PC-9 (cell line): ENCODE measurements around the gene LGI4. TPM values are rescaled to one million over a fixed set of nuclear protein-coding genes. Genes with fewer than 3 reads are reported as not detected.

Source experiments
- BruUV-seq: library from RNA; stranded (reverse); fragments of 400-500 nt; replicated peaks from 2 replicates; lab custom pipeline; 2021; lab: Mats Ljungman, UMichigan
- CTCF ChIA-PET: fragments of 300-600 bp; sonication (Branson Sonifier 250); formaldehyde crosslinking; loops from one replicate; lab custom pipeline; 2022; ENCODE audit warnings: antibody characterized with exemption; lab: Charles Lee
- POLR2A ChIA-PET: fragments of 300-600 bp; sonication (Branson Sonifier 250); formaldehyde crosslinking; loops from one replicate; lab custom pipeline; 2022; ENCODE audit warnings: antibody characterized with exemption; ENCODE audit not compliant: unreplicated experiment; lab: Charles Lee
- DNase-seq, 2 experiments: peaks; one replicate each; pipeline versions ENCODE4 v3.0.0 to v3.0.0-alpha.2; 2015 to 2022; ENCODE audit warnings: mixed read lengths in 1 of 2
- H2AFZ ChIP-seq: fragments of 200-600 bp; sonication (generic); 2 replicates; pipeline ENCODE4 v1.8.1; 2017; ENCODE audit warnings: antibody characterized with exemption
- H3F3A ChIP-seq: fragments of 200-600 bp; sonication (generic); 2 replicates; pipeline ENCODE4 v1.8.1; 2017; ENCODE audit warnings: antibody characterized with exemption, mild to moderate bottlenecking, low read depth; ENCODE audit not compliant: insufficient read depth
- H3K27ac ChIP-seq: fragments of 200-600 bp; sonication (generic); 2 replicates; pipeline ENCODE4 v1.6.1; 2016; ENCODE audit warnings: mixed run types
- H3K27me3 ChIP-seq: fragments of 200-600 bp; sonication (generic); 2 replicates; pipeline ENCODE4 v1.6.1; 2016; ENCODE audit warnings: low read depth, mixed run types; ENCODE audit not compliant: insufficient read depth
- H3K36me3 ChIP-seq: fragments of 200-600 bp; sonication (generic); 2 replicates; pipeline ENCODE4 v1.6.1; 2016; ENCODE audit warnings: low read depth, mixed run types
- H3K4me1 ChIP-seq: fragments of 200-600 bp; sonication (generic); replicated peaks from 2 replicates; pipeline ENCODE4 v1.6.1; 2016; ENCODE audit warnings: mixed run types; ENCODE audit not compliant: insufficient read depth
- H3K4me2 ChIP-seq: fragments of 200-600 bp; sonication (generic); 2 replicates; pipeline ENCODE4 v1.6.1; 2017; ENCODE audit warnings: mixed run types
- H3K4me3 ChIP-seq: fragments of 200-600 bp; sonication (generic); 2 replicates; pipeline ENCODE4 v1.6.1; 2016; ENCODE audit warnings: mixed run types
- H3K79me2 ChIP-seq: fragments of 200-600 bp; sonication (generic); 2 replicates; pipeline ENCODE4 v1.6.1; 2017; ENCODE audit warnings: low read depth, mixed run types
- H3K9me2 ChIP-seq: fragments of 200-600 bp; sonication (generic); 2 replicates; pipeline ENCODE4 v1.8.1; 2017; ENCODE audit warnings: mild to moderate bottlenecking; ENCODE audit not compliant: insufficient read depth
- H3K9me3 ChIP-seq: fragments of 200-600 bp; sonication (generic); 2 replicates; pipeline ENCODE4 v1.8.1; 2016; ENCODE audit warnings: low read depth; ENCODE audit not compliant: insufficient read depth
- H4K20me1 ChIP-seq: fragments of 200-600 bp; sonication (generic); 2 replicates; pipeline ENCODE4 v1.8.1; 2017; ENCODE audit not compliant: insufficient read depth
- CTCF ChIP-seq: fragments of 200-600 bp; sonication (generic); conservative IDR thresholded peaks from 2 replicates; pipeline ENCODE4 v1.6.1; 2017; ENCODE audit warnings: mixed run types, antibody characterized with exemption, mild to moderate bottlenecking, moderate library complexity
- EZH2 ChIP-seq: fragments of 200-600 bp; sonication (generic); IDR thresholded peaks from 2 replicates; pipeline ENCODE4 v1.8.0; 2017; ENCODE audit warnings: antibody characterized with exemption, low read depth
- intact Hi-C: fragments of 100-400 bp; cut with micrococcal nuclease; formaldehyde crosslinking; loops from one replicate; pipeline ENCODE4 v1.10.0; 2022; ENCODE audit not compliant: unreplicated experiment
- total RNA-seq: library from RNA; stranded (reverse); gene quantifications from 2 replicates; pipeline ENCODE4 v1.2.3, GENCODE V29; 2021

LGI4 gene
- total RNA-seq, 1 experiment from 2014 or later: 1.2 TPM

GRCh38 chr19:35151273-35152065 lies 16.6 kb upstream of the LGI4 start:
- Histone ChIP-seq H2AFZ (no peak overlapping the region), H3K79me2 (peaks cover 30% of the 10 kb centered on the region), H4K20me1 (0 out of 2 replicates have a peak, but pooled peaks cover 3% of the 10 kb centered on the region), H3K27ac (no peak overlapping the region), H3K4me3 (no peak overlapping the region), H3K4me2 (no peak overlapping the region), H3F3A (peaks cover 4% of the 10 kb centered on the region; the same call in 1 of the 2 replicates), H3K36me3 (no peaks in the 10 kb centered on the region), H3K9me3 (no peaks in the 10 kb centered on the region), H3K9me2 (no peaks in the 10 kb centered on the region), H3K27me3 (no peaks in the 10 kb centered on the region), H3K4me1 (peaks cover 16% of the 10 kb centered on the region)
- TF ChIP-seq CTCF (no peak), EZH2 (no peak)
- BruUV-seq: no TSS peak
- DNase-seq: no peak
- ChIA-PET POLR2A (interaction anchor here (0.6 kb wide), 1 partner anchor 493 kb away, joined by 4 read pairs; no protein-coding TSS in a partner anchor), CTCF (no interaction called here)
- intact Hi-C loops: no loop called here

- no peaks in the 10 kb centered on the region for H3K9me3 ChIP-seq
- ChIA-PET POLR2A (no interaction called here), CTCF (interaction anchor here (0.8 kb wide), 1 partner anchor 9 kb away, joined by 3 read pairs; no protein-coding TSS in a partner anchor)
- H4K20me1 ChIP-seq: no peaks in the 10 kb centered on the region
- H2AFZ ChIP-seq: no peak overlapping the region
- DNase-seq: no peak
- H3F3A ChIP-seq: peaks cover 4% of the 10 kb centered on the region
- no peaks in the 10 kb centered on the region for H3K9me2 ChIP-seq
- H3K4me2 ChIP-seq: no peak overlapping the region
- no peak overlapping the region for H3K4me3 ChIP-seq
- peaks cover 11% of the 10 kb centered on the region for H3K4me1 ChIP-seq
- H3K36me3 ChIP-seq: no peaks in the 10 kb centered on the region
- no peak for TF ChIP-seq CTCF
- no peak for TF ChIP-seq EZH2
- H3K79me2 ChIP-seq: peaks cover 19% of the 10 kb centered on the region
- no peak overlapping the region for H3K27ac ChIP-seq
- H3K27me3 ChIP-seq: no peaks in the 10 kb centered on the region
- BruUV-seq: no TSS peak
- intact Hi-C loops: no loop called here
Observed at GRCh38 chr19:35150445-35150844, 15.6 kb upstream of the LGI4 start.

GRCh38 chr19:35149463-35149862 lies 14.6 kb upstream of the LGI4 start:
- Histone ChIP-seq H3K4me2 (no peak overlapping the region), H3K4me1 (peaks cover 14% of the 10 kb centered on the region), H2AFZ (no peak overlapping the region), H3K27me3 (no peaks in the 10 kb centered on the region), H3K4me3 (no peak overlapping the region), H3K79me2 (peaks cover 10% of the 10 kb centered on the region), H3K27ac (no peak overlapping the region), H3K9me2 (no peaks in the 10 kb centered on the region), H4K20me1 (no peaks in the 10 kb centered on the region), H3K36me3 (no peaks in the 10 kb centered on the region), H3F3A (peaks cover 7% of the 10 kb centered on the region), H3K9me3 (no peaks in the 10 kb centered on the region)
- ChIA-PET CTCF (interaction anchor here (0.8 to 1.0 kb wide), 2 partner anchors 8 to 107 kb away, joined by 3 to 4 read pairs; no protein-coding TSS in a partner anchor), POLR2A (interaction anchor here (0.6 kb wide), 1 partner anchor 67 kb away, joined by 3 read pairs; no protein-coding TSS in a partner anchor)
- intact Hi-C loops: loop anchor here (10.0 kb wide), 1 partner anchor 205 kb away; the partner anchor contains the start of gene FFAR3
- TF ChIP-seq CTCF: no peak
- no peak for TF ChIP-seq EZH2
- no TSS peak for BruUV-seq
- DNase-seq: no peak
